Lower leg skin (tissue), 4 donors: ENCODE data around the gene DGCR2. TPM values are rescaled to one million over a fixed set of nuclear protein-coding genes. Genes with fewer than 3 reads are reported as not detected.

ENCODE experiments used
- DNase-seq, 2 donors: peaks; one replicate each; pipeline ENCODE4 v3.0.0-alpha.2; 2019; ENCODE audit warnings: low spot score in 2 of 2
- H3K4me3 ChIP-seq: fragments of 200-600 bp; sonication (generic); 2 replicates; pipeline ENCODE4 v1.5.1; 2017; ENCODE audit warnings: mild to moderate bottlenecking, low read depth; ENCODE audit not compliant: poor library complexity, severe bottlenecking
- POLR2A ChIP-seq, 2 donors: fragments of 450-650 bp; IDR thresholded peaks; one replicate each; pipeline ENCODE4 v1.6.1; 2016 to 2017; ENCODE audit warnings: antibody characterized with exemption in 2 of 2, mild to moderate bottlenecking in 1 of 2, moderate library complexity in 1 of 2
- WGBS, 2 donors: methylation state at CpG; one replicate each; pipeline ENCODE4 v1.1.5; 2018; 5-methylcytosine and 5-hydroxymethylcytosine counted together
- intact Hi-C: fragments of 100-400 bp; cut with DNase I; formaldehyde crosslinking; loops from one replicate; pipeline ENCODE4 v1.15.0; 2023; ENCODE audit warnings: low total_unique reads
- total RNA-seq, 4 donors: library from RNA; depleted of rRNA; stranded (reverse); fragments of >200 nt; gene quantifications; one replicate each; pipeline ENCODE4 v1.1.0, GENCODE V29; 2016
- TF ChIP-seq, protein P1 (sequence below), 3 donors: fragments of 450-650 bp; IDR thresholded peaks; one replicate each; pipeline ENCODE4 v1.5.1; 2016; ENCODE audit warnings: antibody characterized with exemption in 3 of 3, mild to moderate bottlenecking in 3 of 3, moderate library complexity in 2 of 3

DGCR2 gene
- total RNA-seq, 4 donors from 2014 or later = 88.7 to 142 (median 141) TPM

DNA sequence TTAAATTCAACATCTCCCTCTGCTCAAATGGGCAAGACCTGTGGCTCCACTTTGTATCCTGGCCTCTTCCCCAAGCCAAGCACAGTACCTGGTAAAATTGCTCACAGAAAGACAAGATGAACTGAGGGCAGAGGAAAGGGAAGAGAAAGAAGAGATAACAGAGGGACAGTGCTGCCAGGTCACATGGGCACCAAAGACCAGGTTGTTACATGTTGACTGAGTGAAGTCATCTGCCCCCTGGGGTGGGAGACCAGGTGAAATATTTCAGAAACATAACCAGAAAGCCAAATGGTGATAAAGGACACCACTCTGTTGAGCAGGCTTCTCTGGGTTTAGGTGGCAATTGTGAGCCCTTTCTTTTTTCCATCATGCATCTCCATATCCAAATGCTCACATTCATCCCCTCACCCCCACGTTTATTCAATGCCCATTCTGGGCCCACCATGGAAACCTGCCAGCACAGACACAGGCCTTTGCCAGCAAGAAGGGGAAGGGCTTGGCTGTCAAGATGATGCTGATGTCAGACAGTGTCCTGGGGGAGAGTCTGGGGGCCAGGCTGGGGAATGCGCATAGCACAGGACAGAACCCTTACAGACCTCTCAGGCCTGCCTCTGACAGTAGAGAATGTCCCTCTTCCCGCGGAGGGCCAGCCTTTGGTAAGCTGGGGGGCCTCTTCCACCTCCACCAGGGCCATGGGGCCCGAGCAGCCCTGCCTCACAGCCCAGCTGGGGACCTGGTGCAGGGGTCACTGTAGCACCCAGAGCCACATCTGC lies 51.6 kb downstream of the DGCR2 start:
- intact Hi-C loops = no loop called here

DNA sequence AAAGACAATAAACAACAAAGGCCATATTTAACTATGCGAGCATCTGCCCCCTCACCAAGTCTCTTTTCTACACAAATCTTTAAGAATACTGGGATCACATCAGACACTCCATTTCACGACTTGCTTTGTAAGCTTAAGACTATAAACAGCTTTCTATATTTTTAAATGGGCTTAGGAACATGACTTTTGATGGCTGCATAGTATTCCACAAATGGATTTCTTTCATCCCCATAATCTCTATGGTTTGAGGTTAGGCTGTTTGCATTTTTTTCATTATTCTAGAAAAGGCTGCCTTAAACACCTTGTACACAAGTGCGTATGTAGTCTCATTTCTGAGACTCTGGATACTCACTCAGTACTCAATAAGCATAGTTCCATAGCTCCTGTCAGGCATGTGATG lies 52.8 kb downstream of the DGCR2 start:
- TF ChIP-seq, protein P1, sequence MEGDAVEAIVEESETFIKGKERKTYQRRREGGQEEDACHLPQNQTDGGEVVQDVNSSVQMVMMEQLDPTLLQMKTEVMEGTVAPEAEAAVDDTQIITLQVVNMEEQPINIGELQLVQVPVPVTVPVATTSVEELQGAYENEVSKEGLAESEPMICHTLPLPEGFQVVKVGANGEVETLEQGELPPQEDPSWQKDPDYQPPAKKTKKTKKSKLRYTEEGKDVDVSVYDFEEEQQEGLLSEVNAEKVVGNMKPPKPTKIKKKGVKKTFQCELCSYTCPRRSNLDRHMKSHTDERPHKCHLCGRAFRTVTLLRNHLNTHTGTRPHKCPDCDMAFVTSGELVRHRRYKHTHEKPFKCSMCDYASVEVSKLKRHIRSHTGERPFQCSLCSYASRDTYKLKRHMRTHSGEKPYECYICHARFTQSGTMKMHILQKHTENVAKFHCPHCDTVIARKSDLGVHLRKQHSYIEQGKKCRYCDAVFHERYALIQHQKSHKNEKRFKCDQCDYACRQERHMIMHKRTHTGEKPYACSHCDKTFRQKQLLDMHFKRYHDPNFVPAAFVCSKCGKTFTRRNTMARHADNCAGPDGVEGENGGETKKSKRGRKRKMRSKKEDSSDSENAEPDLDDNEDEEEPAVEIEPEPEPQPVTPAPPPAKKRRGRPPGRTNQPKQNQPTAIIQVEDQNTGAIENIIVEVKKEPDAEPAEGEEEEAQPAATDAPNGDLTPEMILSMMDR (IDR thresholded peaks at IDR 0.05) = no peak
- no peak for TF ChIP-seq POLR2A (IDR thresholded peaks at IDR 0.05)
- DNase-seq = no peak
- intact Hi-C loops = no loop called here
- 97 to 100% methylated on average over 3 of the region's 3 CpGs for WGBS, 2 donors
- no peak overlapping the region for H3K4me3 ChIP-seq

More for the DNA sequence above, 51.6 kb downstream of the DGCR2 start:
- peak in 1 of 2 donors; percentile 75 for DNase-seq
- TF ChIP-seq, protein P1 (IDR thresholded peaks at IDR 0.05) = no peak
- no peak for TF ChIP-seq POLR2A (IDR thresholded peaks at IDR 0.05)
- no peak overlapping the region for H3K4me3 ChIP-seq
- 73 to 77% methylated on average over 5 of the region's 5 CpGs for WGBS, 2 donors

DNA sequence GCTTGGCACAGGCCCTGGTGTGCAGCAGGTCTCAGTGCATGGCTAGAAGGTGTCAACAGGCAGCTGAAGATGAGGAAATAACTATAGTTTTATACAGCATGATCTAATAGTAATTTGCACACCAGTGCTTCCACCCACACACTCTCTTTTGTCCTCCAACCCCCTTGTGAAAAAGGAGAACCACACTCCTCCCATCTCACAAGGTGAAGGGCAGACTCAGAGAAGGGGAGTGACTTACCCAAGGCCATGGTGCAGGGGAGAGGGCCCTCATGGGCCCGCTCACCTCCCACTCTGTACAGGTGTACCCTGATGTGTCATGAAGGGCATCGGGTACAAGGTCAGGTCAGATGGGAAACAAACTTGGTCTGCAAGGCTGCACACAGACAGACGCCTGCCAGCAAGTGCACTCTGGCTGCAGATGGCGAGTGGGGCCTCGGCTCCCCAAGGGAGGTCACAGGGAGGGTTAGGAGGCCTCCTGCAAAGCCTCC lies 53.4 kb downstream of the DGCR2 start:
- 87% methylated on average over 3 to 5 of the region's 5 CpGs for WGBS, 2 donors
- intact Hi-C loops = no loop called here
- DNase-seq = no peak
- TF ChIP-seq POLR2A (IDR thresholded peaks at IDR 0.05) = no peak
- TF ChIP-seq, protein P1 (IDR thresholded peaks at IDR 0.05) = no peak
- H3K4me3 ChIP-seq = no peak overlapping the region

DNA sequence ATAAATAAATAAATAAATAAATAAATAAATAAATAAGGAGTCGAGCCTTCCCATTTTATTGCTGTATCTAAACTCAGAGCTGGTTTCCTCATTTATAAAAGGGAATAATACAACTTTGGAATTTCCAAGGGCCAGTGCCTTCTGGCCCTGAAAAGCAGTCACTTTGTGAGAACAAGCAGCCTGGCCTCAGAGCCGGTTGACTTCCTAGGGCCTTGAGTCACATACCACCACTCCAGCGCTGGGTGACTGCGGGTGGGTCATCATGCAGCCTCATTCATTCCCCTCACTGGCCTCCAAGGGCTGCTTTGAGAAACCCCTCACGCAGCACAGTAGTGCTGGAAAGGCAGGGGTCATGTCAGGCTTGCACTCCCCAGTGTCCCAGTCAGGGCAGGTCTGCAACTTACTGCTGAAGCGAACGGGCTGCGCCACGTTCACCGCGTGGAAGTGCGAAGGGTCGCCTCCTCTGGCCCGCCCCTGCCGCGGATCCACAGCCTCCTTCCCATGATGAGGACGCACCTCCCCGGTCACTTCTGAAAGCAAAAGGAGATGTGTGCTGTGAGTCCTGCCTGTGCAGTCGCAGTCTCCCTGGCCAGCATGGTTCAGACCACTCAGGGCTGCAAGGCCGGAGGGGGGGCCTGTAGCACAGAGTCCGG lies 54.4 kb downstream of the DGCR2 start:
- TF ChIP-seq POLR2A (IDR thresholded peaks at IDR 0.05) = no peak
- TF ChIP-seq, protein P1 (IDR thresholded peaks at IDR 0.05) = no peak
- no peak for DNase-seq

DNA sequence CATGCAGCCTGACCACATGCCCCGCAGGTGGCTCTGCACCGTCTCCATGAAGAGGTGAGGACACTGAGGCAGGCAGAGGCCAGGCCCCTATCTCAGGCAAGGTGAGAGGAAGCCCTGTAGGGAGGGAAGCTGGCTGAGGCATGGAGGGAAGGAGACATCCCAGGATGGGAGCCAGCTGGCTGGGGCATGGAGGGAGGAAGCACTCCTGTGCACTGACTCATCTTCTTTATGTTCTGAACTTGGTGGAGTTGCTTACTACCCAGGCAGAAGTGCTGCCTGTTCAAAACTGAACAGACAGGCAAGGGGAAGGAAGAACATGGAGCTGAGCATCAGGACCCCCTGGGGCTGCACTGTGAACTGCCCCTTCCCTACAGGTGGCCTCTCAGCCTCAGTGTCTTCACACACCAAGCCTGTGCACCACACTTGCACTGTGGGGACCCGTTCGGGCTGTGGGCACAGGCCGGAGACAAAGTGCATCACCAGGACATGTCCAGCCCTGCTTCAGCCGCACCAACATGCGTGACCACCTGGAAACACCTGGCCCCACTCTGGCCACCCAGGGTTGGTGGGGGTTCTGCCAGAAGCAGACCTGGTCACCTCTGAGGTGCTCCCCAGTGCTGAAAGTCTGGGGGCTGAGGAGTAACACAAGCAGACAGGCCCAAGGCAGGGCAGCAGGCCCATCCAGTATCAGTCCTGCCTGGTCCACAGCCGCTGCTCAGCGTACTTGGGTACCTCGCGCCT lies 55.5 kb downstream of the DGCR2 start:
- intact Hi-C loops = no loop called here
- no peak for TF ChIP-seq POLR2A (IDR thresholded peaks at IDR 0.05)
- TF ChIP-seq, protein P1 (IDR thresholded peaks at IDR 0.05) = no peak
- no peak overlapping the region for H3K4me3 ChIP-seq
- WGBS, 2 donors = 64 to 73% methylated on average over 8 to 11 of the region's 11 CpGs
- DNase-seq = no peak

More for the DNA sequence above, 54.4 kb downstream of the DGCR2 start:
- no peak overlapping the region for H3K4me3 ChIP-seq
- 90% methylated on average over 20 to 21 of the region's 21 CpGs for WGBS, 2 donors
- intact Hi-C loops = no loop called here
